ENCODE measurements around the gene ATP1B2. TPM values are rescaled to one million over a fixed set of nuclear protein-coding genes. Genes with fewer than 3 reads are reported as not detected.

ATP1B2 gene
- total RNA-seq, 1 experiment from 2014 or later, result not detected

DNA sequence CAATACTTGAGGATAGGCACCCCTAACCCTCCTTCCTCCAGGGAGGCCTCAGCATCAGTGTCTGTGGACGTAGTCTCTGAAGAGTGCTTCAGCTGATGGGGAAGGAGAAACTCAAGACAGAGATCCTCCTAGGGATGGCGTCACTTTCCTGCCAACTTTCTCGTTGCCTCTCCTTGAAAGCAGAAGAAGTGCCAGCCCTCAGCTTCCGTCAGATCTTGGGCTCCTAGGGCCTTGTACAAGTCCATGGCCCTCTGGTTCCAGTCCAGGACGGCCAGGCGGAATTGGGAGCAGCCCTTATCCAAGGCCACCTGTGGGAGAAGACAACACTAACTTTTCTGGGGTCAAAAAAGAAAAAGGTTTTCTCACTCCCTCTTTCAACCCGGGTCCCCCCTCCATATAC, 24.4 kb upstream of the ATP1B2 start:
- Histone ChIP-seq H3K4me2 (ENCODE audit: low read length) (peak overlapping the region; percentile 80), H3K9me2 (ENCODE audit: insufficient read depth) (no peaks in the 10 kb centered on the region), H3K4me1 (ENCODE audit: control insufficient read depth in 1 of 2, insufficient read depth in 2 of 2, low read length in 2 of 2) (peaks cover 4 to 13% of the 10 kb centered on the region in 2 experiments; a peak in 3 of 4 replicates), H2AFZ (ENCODE audit: low read depth, low read length, poor library complexity, severe bottlenecking) (no peak overlapping the region), H3K79me2 (ENCODE audit: insufficient read depth, low read length) (peaks cover 5% of the 10 kb centered on the region; the same call in 1 of the 2 replicates), H3K9ac (ENCODE audit: low read length) (peak overlapping the region; percentile 93; the same call in 1 of the 2 replicates), H3K27me3 (ENCODE audit: insufficient read depth, low read length) (no peaks in the 10 kb centered on the region), H4K20me1 (ENCODE audit: insufficient read depth) (no peaks in the 10 kb centered on the region), H3K36me3 (ENCODE audit: control insufficient read depth in 1 of 2, insufficient read depth in 2 of 2, low read length in 2 of 2) (no peaks in the 10 kb centered on the region), H3K27ac (ENCODE audit: low read depth, low read length) (no peak overlapping the region), H3K4me3 (replicated peaks in 1 of 2; ENCODE audit: low read depth in 1 of 2, low read length in 2 of 2) (0 out of 4 replicates have a peak overlapping the region, but pooled peaks of 1 of the 2 experiments have one; percentile 85), H3K9me3 (ENCODE audit: control insufficient read depth in 1 of 2, insufficient read depth in 1 of 2, low read depth in 1 of 2, low read length in 2 of 2) (no peaks in the 10 kb centered on the region)
- CTCF ChIA-PET, result interaction anchor here (2.0 to 2.5 kb wide), 2 partner anchors 12 to 61 kb away, joined by 8 to 15 read pairs; partner anchors contain the start of genes FXR2, TP53 and WRAP53
- POLR2A ChIA-PET, result interaction anchor here (0.5 to 2.2 kb wide), 4 partner anchors 9 to 361 kb away, joined by 4 to 24 read pairs (median 5); partner anchors contain the start of genes TP53 and WRAP53
- intact Hi-C loops (cut with micrococcal nuclease), result no loop called here
- ATAC-seq (no peak), DNase-seq (ENCODE audit: low read depth, low spot score) (no peak)
- RAD21 ChIA-PET (ENCODE audit: low non-redundant PET in 1 of 2, low total read pairs in 2 of 2, uncharacterized antibody in 2 of 2, unreplicated experiment in 2 of 2), result no interaction called here
- BruUV-seq (replicated peaks), result TSS peak; percentile 85
- TF ChIP-seq ELF1 (IDR thresholded peaks at IDR 0.05; ENCODE audit: borderline replicate concordance, low read depth) (no peak), CBX3 (IDR thresholded peaks at IDR 0.05; ENCODE audit: low read depth) (no peak), EZH2 (IDR thresholded peaks at IDR 0.05) (no peak), FOSL1 (IDR thresholded peaks at IDR 0.05; ENCODE audit: low read depth) (no peak), SRF (IDR thresholded peaks at IDR 0.05; ENCODE audit: low read depth) (no peak), YY1 (IDR thresholded peaks at IDR 0.05; ENCODE audit: extremely low read depth, insufficient replicate concordance, low read depth, low read length) (no peak), JUND (IDR thresholded peaks at IDR 0.05) (no peak), MAX (IDR thresholded peaks at IDR 0.05) (no peak), ZFX (IDR thresholded peaks at IDR 0.05) (no peak), CEBPB (IDR thresholded peaks at IDR 0.05; ENCODE audit: low read depth) (no peak)
- TF ChIP-seq, protein P1, sequence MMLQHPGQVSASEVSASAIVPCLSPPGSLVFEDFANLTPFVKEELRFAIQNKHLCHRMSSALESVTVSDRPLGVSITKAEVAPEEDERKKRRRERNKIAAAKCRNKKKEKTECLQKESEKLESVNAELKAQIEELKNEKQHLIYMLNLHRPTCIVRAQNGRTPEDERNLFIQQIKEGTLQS (IDR thresholded peaks at IDR 0.05), result no peak

DNA sequence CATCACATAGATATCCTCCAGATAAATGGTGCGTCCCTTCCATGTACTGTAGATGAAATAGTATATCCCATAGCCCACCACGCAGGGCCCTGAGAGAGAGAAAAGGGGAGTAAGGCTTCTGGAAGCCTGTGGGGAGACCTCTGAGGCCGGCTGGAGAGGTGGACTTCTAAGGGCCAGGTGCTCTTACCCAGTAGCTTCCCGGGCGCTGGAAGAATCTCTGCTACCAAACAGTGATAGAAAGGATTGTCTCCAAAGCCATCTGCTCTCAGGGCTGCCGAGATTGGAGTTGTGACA, 23.8 kb upstream of the ATP1B2 start:
- no peaks in the 10 kb centered on the region for H3K27me3 ChIP-seq (ENCODE audit: insufficient read depth, low read length)
- H3K4me1 ChIP-seq (ENCODE audit: control insufficient read depth in 1 of 2, insufficient read depth in 2 of 2, low read length in 2 of 2), result peaks cover 4 to 13% of the 10 kb centered on the region in 2 experiments; a peak in 3 of 4 replicates
- peak overlapping the region; percentile 66; the same call in 1 of the 2 replicates for H3K27ac ChIP-seq (ENCODE audit: low read depth, low read length)
- peak overlapping the region; percentile 93 for H3K9ac ChIP-seq (ENCODE audit: low read length)
- no peaks in the 10 kb centered on the region for H4K20me1 ChIP-seq (ENCODE audit: insufficient read depth)
- ChIA-PET RAD21 (ENCODE audit: low non-redundant PET in 1 of 2, low total read pairs in 2 of 2, uncharacterized antibody in 2 of 2, unreplicated experiment in 2 of 2) (no interaction called here), CTCF (interaction anchor here (2.0 to 2.5 kb wide), 2 partner anchors 12 to 61 kb away, joined by 8 to 15 read pairs; partner anchors contain the start of genes FXR2, TP53 and WRAP53), POLR2A (interaction anchor here (0.5 to 2.2 kb wide), 7 partner anchors 9 to 361 kb away, joined by 3 to 24 read pairs (median 5); partner anchors contain the start of genes FXR2, TP53 and WRAP53)
- H3K9me3 ChIP-seq (ENCODE audit: control insufficient read depth in 1 of 2, insufficient read depth in 1 of 2, low read depth in 1 of 2, low read length in 2 of 2), result no peaks in the 10 kb centered on the region
- H2AFZ ChIP-seq (ENCODE audit: low read depth, low read length, poor library complexity, severe bottlenecking), result no peak overlapping the region
- no peak for DNase-seq (ENCODE audit: low read depth, low spot score)
- peak overlapping the region; percentile 80 for H3K4me2 ChIP-seq (ENCODE audit: low read length)
- peaks cover 5% of the 10 kb centered on the region; the same call in 1 of the 2 replicates for H3K79me2 ChIP-seq (ENCODE audit: insufficient read depth, low read length)
- peak overlapping the region; percentile 85 for H3K4me3 ChIP-seq (replicated peaks in 1 of 2; ENCODE audit: low read depth in 1 of 2, low read length in 2 of 2)
- intact Hi-C loops (cut with micrococcal nuclease), result no loop called here
- no peaks in the 10 kb centered on the region for H3K36me3 ChIP-seq (ENCODE audit: control insufficient read depth in 1 of 2, insufficient read depth in 2 of 2, low read length in 2 of 2)
- no TSS peak for BruUV-seq (replicated peaks)
- no peaks in the 10 kb centered on the region for H3K9me2 ChIP-seq (ENCODE audit: insufficient read depth)
- peak; percentile 2; the same call in 1 of the 2 replicates for ATAC-seq
- TF ChIP-seq CTCF (IDR thresholded peaks at IDR 0.05 in 2 of 3, conservative IDR thresholded peaks at IDR 0.05 in 1 of 3; ENCODE audit: borderline replicate concordance in 1 of 3, insufficient read depth in 1 of 3, low read depth in 2 of 3, low read length in 2 of 3), result no peak
- no peak for TF ChIP-seq SIN3A (IDR thresholded peaks at IDR 0.05; ENCODE audit: low read depth)
- TF ChIP-seq, protein P2, sequence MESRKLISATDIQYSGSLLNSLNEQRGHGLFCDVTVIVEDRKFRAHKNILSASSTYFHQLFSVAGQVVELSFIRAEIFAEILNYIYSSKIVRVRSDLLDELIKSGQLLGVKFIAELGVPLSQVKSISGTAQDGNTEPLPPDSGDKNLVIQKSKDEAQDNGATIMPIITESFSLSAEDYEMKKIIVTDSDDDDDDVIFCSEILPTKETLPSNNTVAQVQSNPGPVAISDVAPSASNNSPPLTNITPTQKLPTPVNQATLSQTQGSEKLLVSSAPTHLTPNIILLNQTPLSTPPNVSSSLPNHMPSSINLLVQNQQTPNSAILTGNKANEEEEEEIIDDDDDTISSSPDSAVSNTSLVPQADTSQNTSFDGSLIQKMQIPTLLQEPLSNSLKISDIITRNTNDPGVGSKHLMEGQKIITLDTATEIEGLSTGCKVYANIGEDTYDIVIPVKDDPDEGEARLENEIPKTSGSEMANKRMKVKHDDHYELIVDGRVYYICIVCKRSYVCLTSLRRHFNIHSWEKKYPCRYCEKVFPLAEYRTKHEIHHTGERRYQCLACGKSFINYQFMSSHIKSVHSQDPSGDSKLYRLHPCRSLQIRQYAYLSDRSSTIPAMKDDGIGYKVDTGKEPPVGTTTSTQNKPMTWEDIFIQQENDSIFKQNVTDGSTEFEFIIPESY (IDR thresholded peaks at IDR 0.05; ENCODE audit: extremely low read depth, insufficient replicate concordance, low read length), result no peak
- TF ChIP-seq FOSL1 (IDR thresholded peaks at IDR 0.05; ENCODE audit: low read depth), result no peak
- TF ChIP-seq JUND (IDR thresholded peaks at IDR 0.05), result no peak
- no peak for TF ChIP-seq ZNF274 (IDR thresholded peaks at IDR 0.05; ENCODE audit: low read depth, low read length)
- TF ChIP-seq, protein P1 (IDR thresholded peaks at IDR 0.05), result no peak
- no peak for TF ChIP-seq ZFX (IDR thresholded peaks at IDR 0.05)

Data from HCT116 (cell line).